K562 (cell line): Measurements from ENCODE around the gene VSTM2B. TPM values are rescaled to one million over a fixed set of nuclear protein-coding genes. Genes with fewer than 3 reads are reported as not detected.

ENCODE experiments used
- ATAC-seq: fragments of 200-7000 bp; cut with Tn5 transposase; 3 replicates; pipeline ENCODE4 v1.9.1; 2020; ENCODE audit warnings: moderate library complexity
- BruUV-seq: library from RNA; stranded (reverse); fragments of 400-500 nt; replicated peaks from 2 replicates; lab custom pipeline; 2021; lab: Mats Ljungman, UMichigan
- CTCF ChIA-PET: fragments of 300-600 bp; formaldehyde crosslinking; extraction: SDS; loops from one replicate; lab custom pipeline; 2021; ENCODE audit warnings: low intra/inter-chr PET ratio; lab: Yijun Ruan, JAX
- POLR2A ChIA-PET: fragments of 300-600, 350-650 bp; sonication (Branson Sonifier 250); formaldehyde crosslinking; extraction: SDS; loops from one replicate; lab custom pipeline; 2021; ENCODE audit warnings: antibody characterized with exemption, inconsistent platforms; lab: Yijun Ruan, JAX
- DNase-seq, 4 experiments: peaks; one replicate each; pipeline versions ENCODE4 v3.0.0 to v3.0.0-alpha.2; 2011 to 2018; ENCODE audit warnings: low spot score in 3 of 4, mixed read lengths in 3 of 4; ENCODE audit errors: extremely low read depth in 1 of 4
- FAIRE-seq: peaks from 2 replicates; lab custom pipeline; 2011; peaks lifted over from hg19 to GRCh38; lab: Jason Lieb, UNC
- H2AFZ ChIP-seq: 2 replicates; pipeline ENCODE4 v1.6.0; 2011; ENCODE audit warnings: low read depth, low read length, control low read depth, inconsistent platforms
- H3K27ac ChIP-seq: fragments of 200-600 bp; 3 replicates; pipeline ENCODE4 v1.8.0; 2011; ENCODE audit warnings: low read depth, mild to moderate bottlenecking, control low read depth, inconsistent platforms, low read length, moderate library complexity, mixed read lengths; ENCODE audit errors: extremely low read depth
- H3K27me3 ChIP-seq, 2 experiments: fragments of 300-600 bp in 1 of 2; 2 replicates in 1 of 2; 3 replicates in 1 of 2; pipeline versions ENCODE4 v1.6.0 to v1.8.0; 2011; ENCODE audit warnings: inconsistent platforms in 2 of 2, low read length in 2 of 2, mild to moderate bottlenecking in 1 of 2, mixed read lengths in 1 of 2, moderate library complexity in 1 of 2; ENCODE audit not compliant: control insufficient read depth in 2 of 2, insufficient read depth in 2 of 2
- H3K36me3 ChIP-seq: fragments of 300-600 bp; 3 replicates; pipeline ENCODE4 v1.8.0; 2011; ENCODE audit warnings: mild to moderate bottlenecking, low read length, inconsistent platforms; ENCODE audit not compliant: control insufficient read depth, insufficient read depth
- H3K4me1 ChIP-seq, 2 experiments: fragments of 200-600 bp in 1 of 2; replicated peaks in 1 of 2; 2 replicates in 1 of 2; 3 replicates in 1 of 2; pipeline versions ENCODE4 v1.5.1 to v1.8.0; 2011; ENCODE audit warnings: inconsistent platforms in 2 of 2, low read length in 2 of 2, mild to moderate bottlenecking in 1 of 2, mixed read lengths in 1 of 2, moderate library complexity in 1 of 2; ENCODE audit not compliant: control insufficient read depth in 2 of 2, insufficient read depth in 2 of 2
- H3K4me2 ChIP-seq: 2 replicates; pipeline ENCODE4 v1.6.1; 2011; ENCODE audit warnings: low read length, control low read depth, inconsistent platforms, mixed read lengths; ENCODE audit not compliant: insufficient read depth
- H3K4me3 ChIP-seq: fragments of 200-600 bp; sonication (generic), shearing (Covaris generic); 2 replicates; pipeline ENCODE4 v1.5.1; 2016; ENCODE audit warnings: control low read depth, inconsistent platforms
- H3K79me2 ChIP-seq: fragments of 200-600 bp; 3 replicates; pipeline ENCODE4 v1.8.0; 2011; ENCODE audit warnings: low read length, inconsistent platforms; ENCODE audit not compliant: control insufficient read depth, insufficient read depth
- H3K9ac ChIP-seq, 2 experiments: 2 replicates each; pipeline versions ENCODE4 v1.6.0 to v1.6.1; 2011; ENCODE audit warnings: low read depth in 2 of 2, low read length in 2 of 2, control low read depth in 1 of 2, inconsistent platforms in 1 of 2, mild to moderate bottlenecking in 1 of 2, mixed read lengths in 1 of 2; ENCODE audit not compliant: insufficient read depth in 1 of 2
- H3K9me1 ChIP-seq: one replicate; pipeline ENCODE4 v1.6.0; 2011; ENCODE audit warnings: inconsistent platforms, mild to moderate bottlenecking, low read length, moderate library complexity; ENCODE audit not compliant: control insufficient read depth, insufficient read depth
- H3K9me3 ChIP-seq: replicated peaks from 2 replicates; pipeline ENCODE4 v1.5.1; 2011; ENCODE audit warnings: low read depth, low read length, inconsistent platforms; ENCODE audit not compliant: control insufficient read depth, insufficient read depth
- H4K20me1 ChIP-seq: replicated peaks from 2 replicates; pipeline ENCODE4 v1.6.1; 2011; ENCODE audit warnings: low read length, inconsistent platforms, mixed read lengths; ENCODE audit not compliant: control insufficient read depth, insufficient read depth
- BCL6 ChIP-seq: fragments of 250-450 bp; sonication (Bioruptor Pico); IDR thresholded peaks from 2 replicates; pipeline ENCODE4 v1.4.0; 2020
- BRCA1 ChIP-seq, 2 experiments: fragments of 450-650 bp in 1 of 2; sonication (generic) in 1 of 2; formaldehyde crosslinking in 1 of 2; IDR thresholded peaks; 2 replicates each; pipeline versions ENCODE4 v1.5.0 to v1.6.1; 2017 to 2020; ENCODE audit warnings: mild to moderate bottlenecking in 1 of 2, missing genetic modification reagents in 1 of 2
- HMGN3 ChIP-seq: IDR thresholded peaks from 2 replicates; pipeline ENCODE4 v1.6.1; 2011; ENCODE audit warnings: borderline replicate concordance, low read depth, mild to moderate bottlenecking, mixed read lengths, low read length; ENCODE audit not compliant: insufficient read length; ENCODE audit errors: extremely low read depth
- WGBS: fragments of 100-300 bp; shearing (Covaris generic); methylation state at CpG from one replicate; pipeline ENCODE4 v1.1.6; 2016; ENCODE audit warnings: low coverage, mixed read lengths; ENCODE audit not compliant: insufficient coverage; ENCODE audit errors: missing lambda C conversion rate; 5-methylcytosine and 5-hydroxymethylcytosine counted together
- in situ Hi-C: fragments of 300-500 bp; cut with MboI; formaldehyde crosslinking; loops from 4 replicates; pipeline ENCODE4 v1.15.0; 2018; ENCODE audit warnings: inconsistent platforms, mixed read lengths
- intact Hi-C: fragments of 100-400 bp; cut with micrococcal nuclease; formaldehyde crosslinking; loops from 2 replicates; pipeline ENCODE4 v1.14.2; 2022
- polyA plus RNA-seq, 8 experiments: library from polyadenylated mRNA; depleted of rRNA in 4 of 8; stranded (reverse) in 5 of 8; unstranded in 3 of 8; fragments of >200 nt; fragmentation: Nextera tagmentation in 2 of 8; fragmentation: Illumina TruSeq in 1 of 8; extraction: Ambion mirVana in 2 of 8; extraction: Trizol in 1 of 8; gene quantifications; 2 replicates each; pipeline versions ENCODE4 v1.2.1 to v1.2.3, GENCODE V29; 2011 to 2014; ENCODE audit warnings: inconsistent platforms in 1 of 8, missing spikeins in 1 of 8
- total RNA-seq, 7 experiments: library from RNA; depleted of rRNA in 6 of 7; stranded (reverse); fragments of >200 nt in 6 of 7; fragmentation: Illumina TruSeq in 2 of 7; extraction: Trizol in 2 of 7; gene quantifications; 2 replicates each; pipeline versions ENCODE4 v1.2.1 to v1.2.3, GENCODE V29; 2011 to 2021; ENCODE audit warnings: low replicate concordance in 1 of 7
- TF ChIP-seq, protein P1 (sequence below), 2 experiments: fragments of 450-650 bp in 1 of 2; IDR thresholded peaks; 2 replicates each; pipeline ENCODE4 v1.6.1; 2011 to 2017; ENCODE audit warnings: low read depth in 2 of 2, antibody characterized with exemption in 1 of 2, borderline replicate concordance in 1 of 2, low read length in 1 of 2, mild to moderate bottlenecking in 1 of 2, mixed read lengths in 1 of 2; ENCODE audit not compliant: control insufficient read depth in 1 of 2
- TF ChIP-seq, protein P2 (sequence below), 2 experiments: fragments of 450-650 bp in 1 of 2; sonication (generic) in 1 of 2; formaldehyde crosslinking; conservative IDR thresholded peaks; 2 replicates each; pipeline versions ENCODE4 v1.4.0 to v1.8.1; 2020 to 2022; ENCODE audit warnings: mild to moderate bottlenecking in 1 of 2, missing genetic modification reagents in 1 of 2

VSTM2B gene
- total and polyA plus RNA-seq, 9 of the 15 experiments (the other 6 are each of a cell fraction or from before 2014, with no cell fraction given) = not detected

DNA sequence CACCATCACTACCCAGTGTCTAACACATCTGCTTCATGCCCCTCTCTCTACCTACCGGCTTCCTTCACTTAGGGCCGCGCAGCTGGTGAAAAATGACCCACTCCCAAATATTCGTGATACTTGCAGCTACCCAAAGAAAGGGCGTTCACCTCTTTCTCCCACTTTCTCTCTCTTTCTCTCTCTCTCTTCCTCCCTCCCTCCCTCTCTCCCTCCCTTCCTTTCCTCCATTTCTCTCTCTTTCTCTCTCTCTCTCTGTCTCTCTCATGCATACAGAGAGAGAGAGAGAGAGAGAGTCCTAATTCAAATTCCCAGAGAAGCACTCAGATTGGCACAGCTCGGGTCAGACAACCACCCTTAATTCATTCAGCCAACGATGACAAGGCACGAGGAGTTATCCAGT lies 52.6 kb downstream of the VSTM2B start:
- no peak overlapping the region for H3K4me3 ChIP-seq
- CTCF ChIA-PET = no interaction called here
- H3K36me3 ChIP-seq = no peaks in the 10 kb centered on the region
- in situ Hi-C loops = loop anchor here (25.0 kb wide), 1 partner anchor 841 kb away; no protein-coding TSS in a partner anchor
- no peaks in the 10 kb centered on the region; a peak in 1 of 5 replicates for H3K4me1 ChIP-seq
- no peak for ATAC-seq
- H3K4me2 ChIP-seq = no peak overlapping the region
- WGBS = 0% methylated on average over 8 of the region's 8 CpGs
- no peaks in the 10 kb centered on the region for H4K20me1 ChIP-seq
- no peak overlapping the region for H3K9ac ChIP-seq
- no peak for FAIRE-seq
- H3K79me2 ChIP-seq = no peaks in the 10 kb centered on the region
- intact Hi-C loops = no loop called here
- BruUV-seq = no TSS peak
- DNase-seq = no peak
- TF ChIP-seq, protein P1, sequence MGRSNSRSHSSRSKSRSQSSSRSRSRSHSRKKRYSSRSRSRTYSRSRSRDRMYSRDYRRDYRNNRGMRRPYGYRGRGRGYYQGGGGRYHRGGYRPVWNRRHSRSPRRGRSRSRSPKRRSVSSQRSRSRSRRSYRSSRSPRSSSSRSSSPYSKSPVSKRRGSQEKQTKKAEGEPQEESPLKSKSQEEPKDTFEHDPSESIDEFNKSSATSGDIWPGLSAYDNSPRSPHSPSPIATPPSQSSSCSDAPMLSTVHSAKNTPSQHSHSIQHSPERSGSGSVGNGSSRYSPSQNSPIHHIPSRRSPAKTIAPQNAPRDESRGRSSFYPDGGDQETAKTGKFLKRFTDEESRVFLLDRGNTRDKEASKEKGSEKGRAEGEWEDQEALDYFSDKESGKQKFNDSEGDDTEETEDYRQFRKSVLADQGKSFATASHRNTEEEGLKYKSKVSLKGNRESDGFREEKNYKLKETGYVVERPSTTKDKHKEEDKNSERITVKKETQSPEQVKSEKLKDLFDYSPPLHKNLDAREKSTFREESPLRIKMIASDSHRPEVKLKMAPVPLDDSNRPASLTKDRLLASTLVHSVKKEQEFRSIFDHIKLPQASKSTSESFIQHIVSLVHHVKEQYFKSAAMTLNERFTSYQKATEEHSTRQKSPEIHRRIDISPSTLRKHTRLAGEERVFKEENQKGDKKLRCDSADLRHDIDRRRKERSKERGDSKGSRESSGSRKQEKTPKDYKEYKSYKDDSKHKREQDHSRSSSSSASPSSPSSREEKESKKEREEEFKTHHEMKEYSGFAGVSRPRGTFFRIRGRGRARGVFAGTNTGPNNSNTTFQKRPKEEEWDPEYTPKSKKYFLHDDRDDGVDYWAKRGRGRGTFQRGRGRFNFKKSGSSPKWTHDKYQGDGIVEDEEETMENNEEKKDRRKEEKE (IDR thresholded peaks at IDR 0.05; ENCODE audit: borderline replicate concordance in 1 of 2, control insufficient read depth in 1 of 2, low read depth in 2 of 2, low read length in 1 of 2) = no peak
- no peak for TF ChIP-seq BCL6
- TF ChIP-seq BRCA1 (IDR thresholded peaks at IDR 0.05) = no peak
- no peak for TF ChIP-seq BRCA1 (CRISPR knock-in tag; IDR thresholded peaks at IDR 0.05)
- no peak for TF ChIP-seq HMGN3
- TF ChIP-seq, protein P2, sequence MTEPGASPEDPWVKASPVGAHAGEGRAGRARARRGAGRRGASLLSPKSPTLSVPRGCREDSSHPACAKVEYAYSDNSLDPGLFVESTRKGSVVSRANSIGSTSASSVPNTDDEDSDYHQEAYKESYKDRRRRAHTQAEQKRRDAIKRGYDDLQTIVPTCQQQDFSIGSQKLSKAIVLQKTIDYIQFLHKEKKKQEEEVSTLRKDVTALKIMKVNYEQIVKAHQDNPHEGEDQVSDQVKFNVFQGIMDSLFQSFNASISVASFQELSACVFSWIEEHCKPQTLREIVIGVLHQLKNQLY (CRISPR knock-in tag; conservative IDR thresholded peaks at IDR 0.05) = no peak
- no peaks in the 10 kb centered on the region for H3K9me3 ChIP-seq
- H3K9me1 ChIP-seq = no peaks in the 10 kb centered on the region
- no peak overlapping the region for H3K27ac ChIP-seq
- H2AFZ ChIP-seq = no peak overlapping the region
- peaks cover 16 to 37% of the 10 kb centered on the region in 2 experiments; a peak in 4 of 5 replicates for H3K27me3 ChIP-seq
- POLR2A ChIA-PET = no interaction called here
